T-helper 1 cell treated with Interleukin-12 subunit alpha and Interleukin-12 subunit beta and Interleukin-4 antibody, amounts not matched to agents 30 ng/mL and 1 ng/mL, for 36 hours (primary cell): ENCODE measurements around the gene MAP1B. TPM values are rescaled to one million over a fixed set of nuclear protein-coding genes. Genes with fewer than 3 reads are reported as not detected.

Experiments used
- intact Hi-C: fragments of 100-400 bp; cut with micrococcal nuclease; formaldehyde crosslinking; loops from one replicate; pipeline ENCODE4 v1.15.1; 2024
- total RNA-seq: library from RNA; stranded (reverse); gene quantifications from 2 replicates; pipeline ENCODE4 v1.2.3, GENCODE V29; 2022

Gene MAP1B
- total RNA-seq, 1 donor from 2014 or later, result 0.07 TPM

GRCh38 chr5:72130351-72130761 lies 23.1 kb downstream of the MAP1B start:
- intact Hi-C loops, result no loop called here

- intact Hi-C loops, result no loop called here
Observed at GRCh38 chr5:72133212-72133990, 26.1 kb downstream of the MAP1B start.

- intact Hi-C loops, result no loop called here
Observed at GRCh38 chr5:72134226-72134899, 27.1 kb downstream of the MAP1B start.

GRCh38 chr5:72137826-72138409 lies 30.6 kb downstream of the MAP1B start:
- intact Hi-C loops, result loop anchor here (1.0 to 2.0 kb wide), 3 partner anchors 131 to 183 kb away; partner anchors contain the start of genes MRPS27 and PTCD2

- intact Hi-C loops, result loop anchor here (1.0 to 2.0 kb wide), 4 partner anchors 95 to 182 kb away; partner anchors contain the start of genes MRPS27 and PTCD2
Observed at GRCh38 chr5:72138943-72139521, 31.8 kb downstream of the MAP1B start.

GRCh38 chr5:72140711-72141110 lies 33.4 kb downstream of the MAP1B start:
- intact Hi-C loops, result no loop called here

GRCh38 chr5:72141440-72142355 lies 34.4 kb downstream of the MAP1B start:
- intact Hi-C loops, result no loop called here

- intact Hi-C loops, result no loop called here
Observed at GRCh38 chr5:72144762-72145161, 37.5 kb downstream of the MAP1B start.

- intact Hi-C loops, result no loop called here
Observed at GRCh38 chr5:72145348-72145747, 38.1 kb downstream of the MAP1B start.

- intact Hi-C loops, result no loop called here
Observed at GRCh38 chr5:72146056-72146455, 38.8 kb downstream of the MAP1B start.

GRCh38 chr5:72147569-72147968 lies 40.3 kb downstream of the MAP1B start:
- intact Hi-C loops, result no loop called here

- intact Hi-C loops, result no loop called here
Observed at GRCh38 chr5:72149742-72150141, 42.5 kb downstream of the MAP1B start.

GRCh38 chr5:72151169-72151568 lies 43.9 kb downstream of the MAP1B start:
- intact Hi-C loops, result no loop called here

GRCh38 chr5:72151646-72152045 lies 44.4 kb downstream of the MAP1B start:
- intact Hi-C loops, result no loop called here

- intact Hi-C loops, result no loop called here
Observed at GRCh38 chr5:72152545-72152944, 45.3 kb downstream of the MAP1B start.

- intact Hi-C loops, result no loop called here
Observed at GRCh38 chr5:72153551-72153950, 46.3 kb downstream of the MAP1B start.

GRCh38 chr5:72154076-72154756 lies 46.9 kb downstream of the MAP1B start:
- intact Hi-C loops, result no loop called here

GRCh38 chr5:72156946-72157624 lies 49.8 kb downstream of the MAP1B start:
- intact Hi-C loops, result no loop called here

GRCh38 chr5:72157625-72157962 lies 50.3 kb downstream of the MAP1B start:
- intact Hi-C loops, result no loop called here

GRCh38 chr5:72159501-72159911 lies 52.2 kb downstream of the MAP1B start:
- intact Hi-C loops, result no loop called here
